HG03460 (cell line): ENCODE data around the gene PCNX1.
"Not testable (repeated sequence)": the region's sequence is repeated elsewhere in the genome, so short reads cannot be mapped to it uniquely, and the experiment has no call there.

Experiments used
- ATAC-seq: cut with Tn5 transposase; IDR thresholded peaks from one replicate; pipeline ENCODE4 v1.9.1; 2021; ENCODE audit not compliant: unreplicated experiment

The PCNX1 gene

DNA sequence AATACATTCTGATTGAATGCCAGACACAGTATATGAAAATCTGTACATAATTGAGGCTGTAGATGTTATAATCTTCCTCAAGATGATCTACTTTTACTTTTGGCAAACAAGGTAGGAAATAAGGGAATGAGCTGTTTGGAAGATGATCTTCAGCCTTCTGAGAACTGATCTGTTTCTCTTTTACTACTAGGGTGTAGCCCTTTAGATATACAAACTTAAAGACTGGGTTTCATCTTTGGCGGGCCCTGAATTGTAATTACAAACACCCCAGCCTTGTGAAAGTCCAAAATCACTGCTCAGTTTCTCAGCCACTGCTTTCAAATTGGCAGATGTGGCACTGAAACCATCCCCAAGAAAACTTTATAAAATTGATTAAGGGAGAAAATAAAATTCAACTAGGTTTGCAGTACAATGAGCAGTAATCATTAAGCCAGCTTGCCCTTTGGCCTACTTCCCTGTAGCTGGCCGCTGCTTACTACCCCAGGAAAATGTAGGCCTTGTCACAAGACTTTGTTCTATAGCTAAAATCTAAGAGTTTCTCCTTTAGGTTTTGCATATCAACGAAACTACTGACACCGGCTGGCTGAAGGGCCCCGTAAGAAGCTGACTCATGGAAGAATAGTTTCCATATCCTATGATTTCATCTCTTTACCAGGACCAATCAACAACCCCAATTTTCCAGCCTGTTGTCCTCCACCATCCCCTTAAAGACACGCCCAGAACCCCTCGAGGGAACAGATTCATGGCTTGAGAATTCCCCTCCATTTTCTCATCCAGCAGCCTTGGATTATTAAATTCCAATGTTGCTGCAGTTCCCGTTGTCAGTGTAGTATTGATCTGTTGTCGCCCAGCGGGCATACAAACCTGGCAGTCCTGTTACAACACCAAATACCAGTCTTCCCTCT is 210.8 kb downstream of the PCNX1 start:
- no peak for ATAC-seq

DNA sequence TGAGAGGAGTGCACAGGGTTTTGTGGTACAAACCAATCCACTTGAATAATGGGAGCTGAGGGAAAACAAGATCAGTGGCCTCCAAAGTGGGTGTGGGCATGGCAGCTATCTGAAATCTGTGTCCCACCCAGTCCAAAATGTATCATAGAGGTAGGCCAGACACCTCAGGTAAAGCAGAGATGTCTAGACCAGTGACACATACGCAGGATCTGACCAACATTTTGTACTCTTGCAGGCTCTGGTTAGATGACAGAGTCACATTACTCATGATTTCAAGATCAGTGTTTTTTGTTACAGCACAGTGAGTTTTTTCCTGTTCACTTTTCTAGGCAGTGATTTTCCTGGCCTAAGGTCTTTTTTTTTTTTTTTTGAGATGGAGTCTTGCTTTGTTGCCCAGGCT is 211.8 kb downstream of the PCNX1 start:
- ATAC-seq = no peak

DNA sequence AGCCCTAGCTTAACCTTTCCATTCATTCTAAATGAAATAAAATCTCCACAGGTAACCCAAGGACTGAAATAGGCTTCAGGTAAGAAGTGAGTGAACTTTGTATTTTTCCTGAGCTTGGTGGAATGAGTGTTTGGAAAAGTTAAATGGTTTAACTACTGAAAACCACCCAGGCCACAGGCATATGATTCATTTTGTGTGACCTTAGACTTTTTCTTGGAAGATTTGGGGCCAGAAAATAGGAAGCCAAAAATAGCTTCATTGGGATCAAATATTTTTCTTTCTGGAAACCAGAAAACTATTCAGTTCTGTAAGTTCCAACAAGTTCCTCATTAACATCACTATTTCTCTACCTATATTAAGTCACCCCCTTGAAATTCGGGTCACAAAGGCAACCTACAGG is 212.6 kb downstream of the PCNX1 start:
- no peak for ATAC-seq

DNA sequence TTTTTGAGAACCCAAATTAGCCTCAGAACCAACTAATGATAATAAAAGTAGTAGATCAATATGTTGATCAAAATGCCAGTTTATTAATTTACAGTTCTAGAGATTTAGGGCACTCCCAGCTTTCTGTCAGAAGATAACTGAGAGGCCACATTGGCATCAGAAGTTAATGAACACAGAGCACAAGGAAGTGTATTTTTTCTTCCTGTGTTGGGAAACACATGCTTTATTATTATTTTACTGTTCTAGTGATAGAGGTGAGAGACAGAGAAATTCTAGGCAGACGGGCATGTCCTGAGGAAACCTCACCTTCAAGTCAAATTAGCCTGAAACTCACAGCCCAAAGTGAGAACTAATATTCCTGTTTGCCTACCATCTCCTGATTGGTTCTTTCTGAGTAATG is 213.7 kb downstream of the PCNX1 start:
- no peak for ATAC-seq

DNA sequence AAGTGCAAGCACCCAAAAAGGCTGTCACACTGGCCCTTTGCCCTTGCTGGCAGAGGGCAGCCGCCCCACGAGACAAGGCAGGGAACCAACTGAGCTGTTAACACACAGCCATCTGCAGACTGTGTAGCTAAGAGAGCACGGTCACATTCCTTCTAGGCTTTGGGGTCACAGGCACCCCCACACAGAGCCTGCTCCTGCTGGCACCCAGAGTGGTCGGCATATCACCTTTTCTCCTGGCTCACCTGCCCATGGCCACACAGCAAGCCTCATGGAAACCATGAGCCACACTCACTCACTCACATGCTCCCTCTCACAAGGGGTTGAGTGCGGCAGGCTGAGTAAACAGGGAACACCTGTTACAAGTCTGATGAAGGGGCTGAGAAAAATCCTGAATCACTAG is 214.5 kb downstream of the PCNX1 start:
- ATAC-seq = no peak

DNA sequence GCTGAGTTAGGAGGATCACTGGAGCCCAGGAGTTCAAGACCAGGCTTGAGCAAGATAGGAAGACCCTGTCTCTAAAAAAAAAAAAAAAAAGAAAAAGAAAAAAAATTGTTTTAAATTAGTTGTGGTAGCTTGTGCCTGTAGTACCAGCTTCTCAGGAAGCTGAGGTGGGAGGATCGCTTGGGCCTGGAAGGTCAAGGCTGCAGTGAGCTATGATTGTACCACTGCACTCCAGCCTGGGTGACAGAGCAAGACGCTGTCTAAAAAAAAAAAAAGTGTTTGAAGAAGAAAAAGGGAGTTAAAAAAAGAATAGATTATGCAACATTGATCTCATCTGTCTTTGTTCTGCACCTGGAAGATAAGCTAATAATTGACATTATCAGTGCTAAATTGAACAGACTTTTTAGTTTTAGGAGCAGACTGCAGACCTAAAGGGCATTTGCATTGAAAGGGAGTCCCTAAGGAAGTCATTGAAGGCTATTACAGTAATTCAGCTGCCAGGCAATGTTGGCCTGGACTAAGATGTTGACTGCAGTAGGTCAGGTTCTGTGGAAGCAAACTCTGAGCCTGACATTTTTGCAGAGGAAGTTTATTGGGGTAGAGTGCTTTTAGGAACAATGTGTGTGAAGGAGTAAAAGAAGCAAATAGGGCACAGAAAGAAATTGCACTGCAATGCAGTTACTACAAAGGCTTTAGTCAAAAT is 215.8 kb downstream of the PCNX1 start:
- ATAC-seq = no peak

DNA sequence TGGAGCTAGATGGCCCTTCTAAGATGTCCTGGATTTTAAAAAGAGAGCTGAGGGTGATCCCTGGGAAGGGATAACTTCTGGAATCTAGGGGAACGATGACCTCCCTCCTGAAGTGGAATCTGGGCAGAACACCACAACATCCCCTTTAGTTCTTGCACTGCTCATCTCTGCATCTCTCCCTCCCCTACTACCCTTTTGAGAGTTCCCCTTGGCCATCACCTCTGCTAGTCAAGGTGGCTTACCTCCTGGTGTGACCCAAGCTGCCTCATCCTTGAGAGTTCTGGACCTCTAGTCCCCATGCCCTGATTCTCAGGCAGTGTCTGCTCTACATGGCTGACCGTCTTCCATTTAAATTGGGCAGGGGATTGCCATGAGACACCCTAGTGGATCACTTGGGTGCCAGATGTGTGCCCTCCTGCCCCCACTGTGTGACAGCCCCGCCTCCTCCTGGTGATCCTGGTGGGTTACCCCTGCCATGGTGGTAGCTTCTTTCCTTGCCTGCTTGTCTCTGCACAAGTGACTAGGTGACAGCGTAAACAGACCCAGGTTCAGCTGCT is 216.4 kb downstream of the PCNX1 start:
- ATAC-seq = no peak

DNA sequence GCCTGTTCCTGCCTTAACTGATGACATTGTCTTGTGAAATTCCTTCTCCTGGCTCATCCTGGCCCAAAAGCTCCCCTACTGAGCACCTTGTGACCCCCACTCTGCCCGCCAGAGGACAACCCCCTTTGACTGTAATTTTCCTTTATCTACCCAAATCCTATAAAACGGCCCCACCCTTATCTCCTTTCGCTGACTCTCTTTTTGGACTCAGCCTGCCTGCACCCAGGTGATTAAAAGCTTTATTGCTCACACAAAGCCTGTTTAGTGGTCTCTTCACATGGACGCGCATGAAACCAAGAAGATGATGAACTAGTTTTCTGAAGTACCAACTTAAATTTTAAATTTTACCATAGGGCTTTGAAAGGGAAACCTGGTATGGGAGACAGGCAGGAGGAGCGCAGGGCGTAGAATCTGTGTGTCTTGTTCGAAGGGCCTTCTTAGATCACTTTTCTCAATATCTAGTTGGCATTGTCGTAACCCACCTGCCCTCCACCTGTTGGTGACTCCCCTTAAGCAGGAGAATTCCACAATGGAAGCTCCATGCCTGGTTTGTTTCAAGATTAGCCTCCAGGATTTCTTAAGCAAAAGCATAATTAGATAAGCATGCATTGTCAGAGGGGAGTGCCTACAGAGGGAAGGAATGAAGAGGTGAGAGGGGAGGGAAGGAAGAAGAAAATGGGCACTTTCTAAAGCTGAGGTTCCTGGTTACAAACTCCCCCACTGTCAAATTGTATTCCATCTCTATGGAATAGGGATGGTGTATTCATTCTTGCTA is 222.6 kb downstream of the PCNX1 start:
- ATAC-seq = not testable (repeated sequence)

DNA sequence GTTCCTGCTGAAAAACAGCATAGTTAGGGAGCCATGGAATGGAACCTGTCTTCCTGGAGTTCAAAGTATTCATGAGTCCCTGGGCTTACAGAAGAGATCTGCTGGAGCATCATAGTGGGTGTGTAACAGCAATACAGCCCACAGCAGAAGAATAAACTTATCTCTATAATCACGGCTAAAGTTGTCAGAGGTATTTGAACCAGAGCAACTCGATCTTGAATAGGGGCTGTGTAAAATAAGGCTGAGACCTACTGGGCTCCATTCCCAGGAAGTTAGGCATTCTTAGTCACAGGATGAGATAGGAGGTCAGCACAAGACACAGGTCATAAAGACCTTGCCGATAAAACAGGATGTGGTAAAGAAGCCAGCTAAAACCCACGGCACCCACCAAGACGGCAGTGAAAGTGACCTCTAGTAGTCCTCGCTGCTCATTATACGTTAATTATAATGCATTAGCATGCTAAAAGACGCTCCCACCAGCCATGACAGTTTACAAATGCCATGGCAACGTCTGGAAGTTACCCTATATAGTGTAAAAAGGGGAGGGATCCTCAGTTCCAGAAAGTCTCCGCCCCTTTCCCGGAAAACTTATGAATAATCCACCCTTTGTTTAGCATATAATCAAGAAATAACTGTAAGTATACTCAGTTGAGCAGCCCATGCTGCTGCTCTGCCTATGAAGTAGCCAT is 223.4 kb downstream of the PCNX1 start:
- ATAC-seq = no peak

DNA sequence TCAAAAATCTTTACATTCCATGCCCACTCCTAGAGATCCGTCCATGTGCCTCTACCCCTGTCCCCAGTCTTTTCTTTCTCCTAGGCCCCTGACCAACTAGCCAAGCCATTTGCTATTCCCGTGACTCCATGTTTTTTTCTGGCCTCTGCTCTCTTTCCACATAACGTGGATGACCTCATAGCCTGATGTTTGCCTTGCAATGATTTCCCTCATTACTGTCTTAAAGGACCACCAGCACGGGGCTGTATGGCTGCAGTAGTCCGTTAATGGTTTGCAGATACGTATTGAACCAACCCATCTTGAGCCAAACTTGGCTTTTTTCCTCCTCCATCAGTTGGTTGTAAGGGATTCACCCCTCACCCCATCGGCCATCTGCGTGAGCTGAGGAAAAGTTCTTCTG is 226.0 kb downstream of the PCNX1 start:
- ATAC-seq = no peak

DNA sequence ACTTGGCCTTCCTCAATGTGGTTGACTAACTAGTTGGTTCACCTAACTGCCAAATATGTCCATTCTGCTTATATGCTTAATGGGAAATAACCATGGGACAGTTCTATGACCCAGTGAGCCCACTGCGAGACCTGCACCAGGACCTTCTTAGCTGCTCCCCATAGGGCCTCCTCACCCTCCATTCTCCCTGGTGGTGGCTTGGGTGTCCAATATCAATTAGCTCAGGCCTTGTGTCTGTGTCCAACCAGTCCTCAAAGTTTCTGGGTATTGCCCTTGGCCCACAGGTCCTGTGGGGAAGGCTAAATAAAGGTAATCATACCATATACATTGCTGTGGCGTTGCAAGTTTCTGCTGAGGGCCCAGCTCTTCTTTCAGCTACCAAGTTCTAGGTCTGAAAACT is 228.2 kb downstream of the PCNX1 start:
- no peak for ATAC-seq

DNA sequence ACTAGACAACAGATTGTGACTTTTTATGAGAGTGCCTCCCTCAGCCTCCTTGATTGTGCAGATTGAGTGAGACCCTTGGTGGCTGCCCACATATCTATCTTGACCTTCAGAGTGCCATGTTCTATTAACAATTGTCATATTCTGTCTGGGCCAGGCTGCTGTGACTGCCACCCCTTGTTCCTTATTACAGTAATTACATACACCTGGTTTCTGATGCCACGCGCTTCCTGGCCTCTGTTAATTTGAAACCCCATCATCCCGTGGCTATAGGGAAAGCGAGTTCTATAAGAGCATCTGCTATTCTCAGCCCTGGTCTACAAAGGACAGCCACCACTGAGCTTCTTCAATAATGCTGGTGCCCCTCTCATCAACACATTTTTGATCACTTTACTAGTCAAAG is 228.7 kb downstream of the PCNX1 start:
- no peak for ATAC-seq

DNA sequence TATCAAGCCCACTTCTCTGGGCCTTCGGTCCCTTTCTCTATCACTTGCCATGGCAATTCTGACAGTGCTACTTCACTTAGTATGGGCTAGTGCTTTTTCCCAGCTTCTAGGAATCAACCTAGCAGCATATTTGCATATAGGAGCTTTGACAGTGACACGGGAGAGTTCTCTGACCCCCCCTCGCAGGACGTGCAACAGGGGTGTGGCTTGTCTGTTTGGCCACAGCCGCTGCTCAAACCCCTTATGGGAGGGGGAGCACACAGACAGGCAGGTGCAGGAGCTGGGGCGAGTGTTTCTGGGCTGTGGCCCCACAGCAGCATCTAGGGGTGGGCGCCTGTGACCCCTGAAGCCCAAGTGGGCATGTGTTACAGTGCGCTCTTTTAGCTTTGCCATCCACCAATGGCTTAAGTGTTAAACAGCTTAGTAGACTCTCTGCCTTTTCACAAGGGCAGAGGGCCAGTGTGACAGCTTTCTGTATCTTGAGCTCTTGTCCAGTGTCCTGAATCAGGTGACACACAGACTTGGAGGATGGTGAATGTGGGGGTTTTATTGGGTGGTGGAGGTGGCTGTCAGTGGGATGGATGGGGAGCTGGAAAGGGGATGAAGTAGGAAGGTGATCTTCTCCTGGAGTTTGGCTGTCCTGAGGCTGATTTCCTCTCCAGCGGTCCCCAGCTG is 229.3 kb downstream of the PCNX1 start:
- no peak for ATAC-seq

DNA sequence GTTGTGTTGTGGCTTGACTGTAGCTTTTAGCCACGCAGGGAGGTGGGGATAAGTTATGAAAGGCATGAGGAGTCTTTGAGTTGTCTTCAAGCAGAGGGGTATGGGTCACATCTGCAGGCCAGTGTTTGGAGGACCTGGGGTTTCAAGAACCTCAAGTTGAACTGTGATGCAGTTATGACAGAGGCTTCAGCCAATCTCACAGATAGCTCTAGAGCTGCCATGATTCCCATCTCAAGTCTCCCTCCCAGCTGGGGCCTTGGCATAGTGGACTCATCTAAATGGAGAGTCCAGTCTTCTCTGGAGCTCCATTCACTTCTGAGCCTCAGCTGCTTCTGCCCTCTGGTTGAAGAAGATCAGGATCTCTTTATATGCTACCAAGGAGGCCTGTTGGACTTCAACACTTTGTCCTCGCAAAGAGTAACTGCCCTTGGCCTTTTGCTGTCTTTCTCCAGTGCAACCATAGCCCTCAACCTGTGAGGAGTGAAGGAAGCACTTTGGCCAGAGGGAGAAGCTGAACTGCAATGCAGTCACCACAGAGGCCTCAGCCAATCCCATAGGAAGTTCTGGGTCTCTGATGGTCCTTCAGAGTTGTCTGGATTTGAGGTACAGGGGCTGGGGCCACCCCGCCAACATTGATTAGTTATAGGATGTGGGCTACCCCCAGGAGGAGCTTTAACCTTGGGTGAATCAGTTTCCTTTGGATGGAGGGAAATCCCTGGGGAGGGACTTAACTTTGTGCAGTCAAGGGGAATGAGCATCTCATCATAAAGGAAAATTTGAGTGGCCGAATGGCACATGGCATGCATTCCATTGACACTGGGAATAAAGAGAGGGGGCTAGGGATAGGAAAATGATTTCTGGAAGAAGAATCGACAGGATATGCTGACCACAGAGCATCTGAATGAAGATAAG is 230.5 kb downstream of the PCNX1 start:
- ATAC-seq = no peak

DNA sequence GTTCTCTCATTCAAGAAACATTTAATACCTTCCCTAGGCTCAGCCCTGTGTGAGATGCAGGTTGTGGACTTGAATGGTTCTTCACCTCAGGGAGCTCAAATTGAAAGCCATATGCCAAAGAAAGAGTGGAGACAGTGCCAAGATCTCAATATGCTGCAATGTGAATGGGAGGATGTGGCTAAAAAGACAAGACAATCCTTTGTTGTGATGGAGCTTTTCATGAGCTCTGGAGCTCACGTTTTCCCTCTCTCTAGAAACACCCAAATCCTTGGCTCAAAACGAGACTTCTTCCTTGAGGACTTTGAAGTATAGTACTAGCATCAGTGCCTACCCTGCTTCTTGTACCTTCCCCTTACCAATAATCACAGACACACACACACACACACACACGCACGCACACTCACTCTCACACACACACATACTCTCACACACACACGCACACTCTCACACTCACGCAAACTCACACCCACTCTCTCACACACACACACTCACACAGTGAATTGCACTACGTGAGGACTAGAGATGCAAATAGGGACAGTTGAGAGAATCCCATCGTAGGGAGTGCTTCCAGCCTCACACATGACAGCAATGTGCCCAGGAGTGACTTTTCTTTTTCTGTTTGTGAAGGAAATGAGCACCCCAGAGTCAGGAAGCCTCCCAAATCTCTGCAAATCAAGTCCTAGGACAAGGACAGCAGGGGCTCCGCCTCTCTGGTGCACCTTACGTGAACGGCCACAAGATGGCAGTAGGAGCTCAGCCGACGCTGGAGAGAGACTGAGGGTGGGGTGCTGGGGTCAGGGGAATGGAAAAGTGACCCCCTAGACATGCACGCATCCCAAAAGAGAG is 231.4 kb downstream of the PCNX1 start:
- no peak for ATAC-seq

DNA sequence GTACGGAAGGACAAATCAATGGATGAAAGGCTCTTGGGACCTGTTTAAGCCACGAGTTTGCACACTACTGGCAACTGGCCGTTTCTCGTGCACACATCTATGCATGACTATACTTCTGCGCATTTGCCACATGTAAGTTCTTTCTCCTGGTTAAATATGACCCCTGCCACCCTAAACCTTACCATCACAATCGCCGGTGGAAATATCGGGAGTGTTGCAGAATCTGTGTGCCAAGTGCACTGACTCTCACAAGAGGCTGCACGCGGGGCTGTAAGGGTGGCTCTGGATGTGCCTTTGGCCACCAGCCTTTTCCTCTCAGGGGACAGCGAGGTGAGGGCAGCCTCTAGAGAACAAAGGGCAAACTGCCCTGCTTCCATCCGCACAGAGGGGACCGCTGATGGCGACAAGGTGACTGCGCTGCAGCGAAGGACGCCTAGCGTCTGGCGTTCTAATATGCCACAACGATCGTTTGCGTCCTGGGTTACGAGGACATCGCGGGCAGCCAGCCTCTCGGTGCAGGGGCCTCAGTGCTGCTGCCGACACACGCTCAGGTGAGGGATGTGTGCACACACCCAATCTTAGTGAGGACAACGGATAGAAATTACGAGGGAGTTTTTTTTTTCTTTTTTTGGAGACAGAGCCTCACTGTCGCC is 232.2 kb downstream of the PCNX1 start:
- ATAC-seq = no peak

DNA sequence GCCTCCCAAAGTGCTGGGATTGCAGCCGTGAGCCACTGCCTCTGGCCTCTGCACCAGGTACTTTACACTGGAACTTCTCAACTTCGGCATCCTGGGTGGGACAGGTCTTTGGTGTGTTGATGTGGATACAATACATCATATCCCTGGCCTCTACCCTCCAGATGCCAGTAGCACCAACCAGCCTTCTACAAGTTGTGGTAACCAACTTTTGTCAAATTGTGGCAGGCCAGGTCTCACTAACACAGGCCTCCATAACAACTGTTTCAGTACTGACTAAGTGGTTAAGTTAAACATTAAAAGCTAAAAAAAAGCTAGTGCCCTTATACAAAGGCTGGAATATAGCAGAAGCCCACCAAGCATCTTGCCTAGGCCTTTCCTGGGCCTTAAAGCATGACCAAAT is 232.9 kb downstream of the PCNX1 start:
- peak; percentile 47 for ATAC-seq
